KBM-7 (cell line): ENCODE results near the gene SEMA4D.

Experiments used
- DNase-seq: peaks from one replicate; pipeline ENCODE4 v3.0.0-alpha.2; 2015
- in situ Hi-C: fragments of 300-500 bp; cut with MboI; formaldehyde crosslinking; loops from 2 replicates; pipeline ENCODE4 v1.14.3; 2020; ENCODE audit warnings: low sequenced_read_pairs, low pct_unique_long_range_greater_than_20kb, mixed read lengths

Gene SEMA4D

GRCh38 chr9:89497978-89498851 is at the start of gene SEMA4D:
Gene SEMA4D, minus strand, starts transcription at chr9:89498113. Its CDS starts 92,657 bp downstream, at chr9:89405456.
- in situ Hi-C loops = no loop called here

GRCh38 chr9:89547000-89547399 is 49.1 kb upstream of the SEMA4D start:
- in situ Hi-C loops = no loop called here
- no peak for DNase-seq

More at GRCh38 chr9:89497978-89498851, at the start of gene SEMA4D:
- peak; percentile 70 for DNase-seq

GRCh38 chr9:89544279-89544661 is 46.4 kb upstream of the SEMA4D start:
- in situ Hi-C loops = no loop called here
- DNase-seq = no peak

DNA sequence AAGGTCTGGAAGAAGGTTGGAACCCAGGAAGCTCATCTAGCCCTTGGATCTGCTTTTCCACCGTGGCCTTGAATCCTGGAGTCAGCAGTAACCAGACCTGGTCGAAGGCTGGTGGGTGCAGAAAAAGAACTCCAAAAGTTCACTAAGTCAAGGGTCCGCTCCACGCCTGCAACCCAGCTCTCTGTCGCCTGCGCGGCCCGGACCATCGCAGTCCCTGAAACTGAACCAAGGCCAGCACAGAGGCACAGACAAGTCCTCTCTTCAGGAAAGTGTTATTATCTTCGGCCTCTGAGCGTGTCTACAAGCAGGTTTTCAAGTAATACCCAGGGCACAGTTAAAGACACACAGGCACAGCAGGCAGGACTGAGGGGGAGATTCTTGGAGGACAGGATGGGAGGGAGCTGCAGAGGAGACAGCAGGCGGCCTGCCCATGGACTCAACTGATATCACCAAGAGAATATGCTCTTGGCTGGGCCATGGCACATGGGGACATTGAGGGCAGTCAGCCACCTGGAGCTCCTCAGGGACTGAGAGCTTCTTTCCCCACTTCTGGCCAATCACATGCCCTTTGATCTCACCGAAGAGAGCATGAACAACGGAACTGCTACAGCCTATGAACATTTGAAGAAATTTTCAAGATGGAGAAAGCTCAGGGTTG is 45.8 kb upstream of the SEMA4D start:
- in situ Hi-C loops = no loop called here
- DNase-seq = no peak

DNA sequence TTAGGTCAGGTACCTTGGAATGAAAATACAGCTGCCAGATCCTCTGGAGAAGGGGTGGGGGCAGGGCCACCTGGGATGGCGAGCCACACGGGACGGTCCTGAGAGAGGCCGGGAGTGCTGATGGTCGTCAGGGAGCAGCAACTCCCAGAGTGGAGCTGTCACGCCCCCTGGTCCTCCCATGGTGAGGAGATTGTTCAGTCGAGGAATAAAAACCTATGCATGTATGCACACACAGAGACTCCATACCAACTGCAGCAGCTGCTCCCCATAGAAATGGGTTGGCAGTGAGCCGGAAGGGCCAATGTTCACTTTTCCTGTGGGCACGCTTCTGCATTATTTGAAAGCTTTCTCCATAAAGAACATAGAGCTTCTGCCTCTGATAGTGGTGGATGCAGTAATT is 45.2 kb upstream of the SEMA4D start:
- DNase-seq = no peak
- in situ Hi-C loops = no loop called here

GRCh38 chr9:89542401-89543021 is 44.6 kb upstream of the SEMA4D start:
- no peak for DNase-seq
- in situ Hi-C loops = no loop called here

DNA sequence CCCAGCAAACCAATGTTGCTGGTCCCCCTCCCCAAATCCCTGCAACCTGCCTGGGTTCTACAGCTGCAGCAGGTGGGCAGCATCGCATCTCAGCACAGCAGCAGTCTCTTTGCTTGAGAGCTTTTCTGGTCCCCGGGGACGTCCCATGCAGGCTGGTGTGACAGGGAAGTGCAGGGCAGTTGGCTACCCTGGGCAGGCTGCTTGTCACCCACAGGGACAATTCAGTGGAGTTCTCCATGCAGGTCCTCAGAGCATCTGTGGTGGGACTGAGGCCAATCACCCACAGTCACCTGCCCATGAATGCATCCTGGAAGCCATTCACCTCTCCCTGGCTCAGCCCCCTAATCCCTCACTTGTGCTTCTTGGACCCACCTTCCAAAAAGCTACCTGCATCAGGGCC is 43.9 kb upstream of the SEMA4D start:
- DNase-seq = no peak
- in situ Hi-C loops = no loop called here

- DNase-seq = no peak
- in situ Hi-C loops = no loop called here
Observed at GRCh38 chr9:89539374-89539773, 41.5 kb upstream of the SEMA4D start.

GRCh38 chr9:89538871-89539270 is 41.0 kb upstream of the SEMA4D start:
- DNase-seq = no peak
- in situ Hi-C loops = no loop called here

DNA sequence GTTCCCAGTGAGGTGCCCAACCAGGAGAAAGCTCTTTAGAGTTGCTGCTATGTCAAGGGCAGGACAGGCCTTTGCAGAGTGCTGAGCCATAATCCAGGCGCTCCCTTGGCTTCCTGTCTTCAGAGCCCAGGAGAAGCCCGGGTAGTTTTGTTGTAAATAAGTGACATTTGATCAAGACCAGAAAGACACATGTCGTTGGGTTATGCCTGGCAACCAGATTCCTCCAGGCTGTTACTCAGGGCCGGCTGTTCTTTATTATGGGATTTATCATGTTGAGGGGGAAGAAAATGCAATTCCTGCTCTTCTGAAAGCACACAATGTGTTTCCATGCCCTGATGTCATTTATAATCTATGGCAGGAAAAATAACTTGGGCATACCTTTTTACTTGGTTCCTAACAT is 39.3 kb upstream of the SEMA4D start:
- in situ Hi-C loops = no loop called here

GRCh38 chr9:89536600-89536999 is 38.7 kb upstream of the SEMA4D start:
- in situ Hi-C loops = no loop called here
- DNase-seq = no peak

More for the DNA sequence above, 39.3 kb upstream of the SEMA4D start:
- DNase-seq = no peak

DNA sequence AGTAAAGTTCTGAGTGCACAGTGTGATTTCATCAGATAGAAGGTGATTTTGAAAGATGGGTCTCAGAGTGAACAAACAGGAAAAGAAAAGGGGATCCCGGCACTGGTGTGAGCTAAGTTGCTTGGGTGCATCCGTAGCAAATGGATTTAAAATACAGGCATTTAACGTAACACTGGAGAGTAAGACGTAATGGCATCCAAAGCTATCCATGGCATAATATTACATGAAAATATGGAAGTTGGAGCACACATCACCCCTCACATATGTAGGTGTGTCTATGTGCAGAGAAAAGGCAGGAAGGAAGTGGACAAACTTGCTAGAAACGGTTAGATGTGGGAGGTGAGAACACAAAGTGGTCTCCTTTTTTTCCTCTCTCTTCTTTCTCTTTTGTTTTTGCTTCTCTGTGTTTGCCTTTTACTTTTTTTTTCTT is 38.2 kb upstream of the SEMA4D start:
- peak; percentile 75 for DNase-seq
- in situ Hi-C loops = no loop called here

- in situ Hi-C loops = no loop called here
- DNase-seq = no peak
Observed at GRCh38 chr9:89535461-89535860, 37.5 kb upstream of the SEMA4D start.

DNA sequence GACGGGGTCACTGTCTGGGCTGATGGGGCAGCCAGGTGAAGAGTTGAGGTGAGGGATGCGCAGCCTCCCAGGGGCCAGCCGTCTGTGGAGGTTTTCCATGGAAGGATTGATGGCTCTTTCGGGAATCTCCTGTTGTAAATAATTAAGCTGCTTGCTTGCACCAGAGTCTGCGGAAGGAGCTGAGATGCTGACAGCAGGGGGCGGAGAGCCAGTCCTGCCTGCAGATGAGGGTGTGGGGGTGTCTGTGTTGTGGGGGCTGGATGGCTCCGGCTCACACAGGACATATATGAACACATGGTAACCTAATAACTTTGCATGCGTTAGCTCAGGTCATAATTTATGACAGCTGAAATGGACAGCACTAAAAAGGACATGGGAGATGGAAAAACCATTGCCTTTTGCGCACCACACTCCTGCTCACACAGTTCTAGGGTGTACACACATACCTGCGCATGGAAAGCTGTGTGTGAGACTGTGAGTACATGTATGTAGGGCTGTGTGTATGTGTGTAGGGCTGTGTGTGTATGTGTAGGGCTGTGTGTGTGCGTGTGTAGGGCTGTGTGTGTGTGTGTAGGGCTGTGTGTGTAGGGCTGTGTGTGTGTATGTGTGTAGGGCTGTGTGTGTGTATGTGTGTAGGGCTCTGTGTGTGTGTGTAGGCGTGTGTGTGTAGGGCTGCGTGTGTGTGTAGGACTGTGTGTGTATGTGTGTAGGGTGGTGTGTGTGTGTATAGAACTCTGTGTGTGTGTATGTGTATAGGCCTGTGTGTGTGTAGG is 36.8 kb upstream of the SEMA4D start:
- no peak for DNase-seq
- in situ Hi-C loops = no loop called here

GRCh38 chr9:89533411-89534095 is 35.6 kb upstream of the SEMA4D start:
- DNase-seq = no peak
- in situ Hi-C loops = no loop called here

DNA sequence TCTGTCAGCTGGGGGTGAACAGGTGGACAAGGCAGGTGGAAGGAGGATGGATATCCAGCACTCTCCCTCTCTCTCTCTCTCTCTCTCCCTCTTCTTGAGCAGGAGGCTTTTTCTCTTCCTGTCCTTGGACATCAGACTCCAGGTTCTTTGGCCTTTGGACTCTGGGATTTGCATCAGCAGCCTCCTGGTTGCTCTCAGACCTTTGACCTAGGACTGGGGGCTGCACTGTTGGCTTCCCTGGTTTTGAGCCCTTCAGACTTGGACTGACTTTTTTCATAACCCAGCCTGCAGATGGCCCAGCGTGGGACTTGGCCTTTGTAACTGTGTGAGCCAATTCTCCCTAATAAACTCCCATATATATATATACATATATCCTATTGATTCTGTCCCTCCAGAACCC is 35.0 kb upstream of the SEMA4D start:
- in situ Hi-C loops = no loop called here
- DNase-seq = no peak

DNA sequence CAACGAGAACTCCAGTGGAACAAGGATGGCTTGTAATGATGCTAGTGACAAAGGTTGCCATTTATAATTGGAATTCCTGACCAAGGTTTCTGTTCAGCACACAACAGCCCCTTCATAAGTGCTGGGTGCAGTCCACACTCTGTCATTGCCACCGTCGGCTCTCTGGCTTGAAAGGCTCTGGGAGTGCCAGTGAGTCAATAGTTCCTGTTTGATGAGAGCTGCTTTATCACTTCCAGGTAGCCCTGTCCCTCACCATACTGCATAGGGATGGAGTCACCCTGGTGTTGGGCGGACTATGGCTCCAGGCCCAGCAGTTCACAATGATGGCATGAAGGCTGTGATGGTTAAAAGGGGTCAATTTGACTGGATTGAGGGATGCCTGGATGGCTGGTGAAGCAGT is 34.6 kb upstream of the SEMA4D start:
- in situ Hi-C loops = no loop called here
- DNase-seq = no peak

DNA sequence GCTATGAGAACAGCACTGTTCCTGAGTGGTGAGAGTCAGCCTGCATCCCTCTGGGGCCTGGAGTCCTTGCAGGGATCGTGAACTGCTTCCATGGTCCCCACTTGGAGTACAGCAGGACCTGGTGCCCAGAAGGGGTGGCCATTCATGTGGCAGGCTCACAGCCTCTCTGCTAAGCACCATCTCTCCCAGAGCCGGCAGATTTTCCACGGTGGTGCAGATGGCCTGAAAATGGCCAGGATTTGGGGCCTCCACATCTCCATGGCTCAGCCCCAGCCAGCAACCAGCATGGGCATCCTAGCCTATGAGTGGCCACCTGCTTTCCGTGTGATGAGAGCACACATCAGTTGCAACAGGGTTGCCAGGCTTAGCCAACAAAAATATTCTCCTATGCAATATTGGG is 33.9 kb upstream of the SEMA4D start:
- in situ Hi-C loops = no loop called here
- no peak for DNase-seq

DNA sequence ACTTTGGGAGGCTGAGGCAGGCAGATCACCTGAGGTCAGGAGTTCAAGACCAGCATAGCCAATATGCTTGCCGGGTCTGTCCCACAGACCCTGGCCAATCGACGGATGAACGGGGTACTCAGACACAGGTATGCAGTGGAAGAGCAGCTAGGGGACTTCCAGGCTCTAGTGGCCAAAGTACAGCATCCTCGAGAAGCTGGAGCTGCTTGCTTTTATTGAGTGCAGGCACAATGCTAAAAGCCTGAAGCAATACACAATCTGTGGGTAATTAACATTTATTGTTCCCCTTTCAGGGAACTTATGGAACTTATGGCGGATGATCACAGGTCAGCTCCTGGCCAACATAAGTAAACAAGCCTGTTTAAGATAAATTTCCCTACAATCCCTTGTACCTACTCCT is 32.8 kb upstream of the SEMA4D start:
- in situ Hi-C loops = no loop called here

More for the DNA sequence above, 32.8 kb upstream of the SEMA4D start:
- peak; percentile 24 for DNase-seq
